HepG2 (cell line): ENCODE measurements around the gene PPP1R13L. TPM values are rescaled to one million over a fixed set of nuclear protein-coding genes. Genes with fewer than 3 reads are reported as not detected.

Experiments used
- HDAC1 ChIP-seq: sonication (generic); formaldehyde crosslinking; IDR thresholded peaks from 2 replicates; pipeline ENCODE4 v1.5.1; 2020; ENCODE audit warnings: mild to moderate bottlenecking, missing genetic modification reagents
- KLF16 ChIP-seq, 2 experiments: sonication (generic) in 1 of 2; formaldehyde crosslinking in 1 of 2; IDR thresholded peaks; 2 replicates each; pipeline versions ENCODE4 v1.6.1 to v1.8.0; 2016 to 2023; ENCODE audit warnings: missing genetic modification reagents in 2 of 2, missing compliant biosample characterization in 1 of 2
- MEF2D ChIP-seq: sonication (generic); formaldehyde crosslinking; IDR thresholded peaks from 2 replicates; pipeline ENCODE4 v1.5.1; 2020; ENCODE audit warnings: mild to moderate bottlenecking, missing genetic modification reagents
- NONO ChIP-seq, 2 experiments: fragments of 450-650 bp in 1 of 2; sonication (generic) in 1 of 2; formaldehyde crosslinking in 1 of 2; IDR thresholded peaks in 1 of 2; conservative IDR thresholded peaks in 1 of 2; 2 replicates each; pipeline versions ENCODE4 v1.6.1 to v1.8.0; 2017 to 2022; ENCODE audit warnings: mild to moderate bottlenecking in 1 of 2, missing genetic modification reagents in 1 of 2, moderate library complexity in 1 of 2
- SAP130 ChIP-seq: IDR thresholded peaks from 2 replicates; pipeline ENCODE4 v1.6.1; 2016; ENCODE audit warnings: low read depth
- SNAI1 ChIP-seq: sonication (generic); formaldehyde crosslinking; IDR thresholded peaks from 2 replicates; pipeline ENCODE4 v1.5.0; 2020; ENCODE audit warnings: mild to moderate bottlenecking, missing genetic modification reagents, borderline replicate concordance
- ZNF441 ChIP-seq: sonication (generic); formaldehyde crosslinking; IDR thresholded peaks from 2 replicates; pipeline ENCODE4 v1.7.0; 2021; ENCODE audit warnings: missing genetic modification reagents, borderline replicate concordance
- ZNF75D ChIP-seq: sonication (generic); formaldehyde crosslinking; IDR thresholded peaks from 2 replicates; pipeline ENCODE4 v1.8.1; 2023; ENCODE audit warnings: missing genetic modification reagents, mild to moderate bottlenecking, borderline replicate concordance
- polyA plus RNA-seq, 8 experiments: library from polyadenylated mRNA; depleted of rRNA in 3 of 8; stranded (reverse) in 7 of 8; unstranded in 1 of 8; fragments of >200 nt; fragmentation: Illumina TruSeq in 4 of 8; extraction: Trizol in 4 of 8; gene quantifications; 2 replicates each; pipeline versions ENCODE4 v1.2.1 to v1.2.3, GENCODE V29; 2011 to 2016; ENCODE audit warnings: low read depth in 4 of 8, missing spikeins in 1 of 8, mixed read lengths in 1 of 8; ENCODE audit not compliant: insufficient read depth in 1 of 8
- total RNA-seq, 5 experiments: library from RNA; depleted of rRNA; stranded (reverse); fragments of >200 nt; fragmentation: Illumina TruSeq; extraction: Trizol; gene quantifications; 2 replicates each; pipeline ENCODE4 v1.2.3, GENCODE V29; 2016; ENCODE audit warnings: low read depth in 1 of 5
- TF ChIP-seq, protein P1 (sequence below): sonication (generic); formaldehyde crosslinking; IDR thresholded peaks from 2 replicates; pipeline ENCODE4 v1.4.0; 2020; ENCODE audit warnings: missing genetic modification reagents
- TF ChIP-seq, protein P2 (sequence below): sonication (generic); formaldehyde crosslinking; IDR thresholded peaks from 2 replicates; pipeline ENCODE4 v1.5.1; 2020; ENCODE audit warnings: mild to moderate bottlenecking, missing genetic modification reagents, moderate library complexity
- TF ChIP-seq, protein P3 (sequence below): sonication (generic); formaldehyde crosslinking; IDR thresholded peaks from 2 replicates; pipeline ENCODE4 v1.5.0; 2020; ENCODE audit warnings: mild to moderate bottlenecking, missing genetic modification reagents, moderate library complexity
- TF ChIP-seq, protein P4 (sequence below): sonication (generic); formaldehyde crosslinking; IDR thresholded peaks from 2 replicates; pipeline ENCODE4 v1.5.1; 2020; ENCODE audit warnings: missing genetic modification reagents, mild to moderate bottlenecking, borderline replicate concordance
- TF ChIP-seq, protein P5 (sequence below): sonication (generic); formaldehyde crosslinking; IDR thresholded peaks from 2 replicates; pipeline ENCODE4 v1.4.0; 2020; ENCODE audit warnings: low read depth, missing genetic modification reagents

PPP1R13L gene
- total and polyA plus RNA-seq, 2 of the 13 experiments (the other 11 are each of a cell fraction or from before 2014, with no cell fraction given), result 1.3 to 6.6 TPM

DNA sequence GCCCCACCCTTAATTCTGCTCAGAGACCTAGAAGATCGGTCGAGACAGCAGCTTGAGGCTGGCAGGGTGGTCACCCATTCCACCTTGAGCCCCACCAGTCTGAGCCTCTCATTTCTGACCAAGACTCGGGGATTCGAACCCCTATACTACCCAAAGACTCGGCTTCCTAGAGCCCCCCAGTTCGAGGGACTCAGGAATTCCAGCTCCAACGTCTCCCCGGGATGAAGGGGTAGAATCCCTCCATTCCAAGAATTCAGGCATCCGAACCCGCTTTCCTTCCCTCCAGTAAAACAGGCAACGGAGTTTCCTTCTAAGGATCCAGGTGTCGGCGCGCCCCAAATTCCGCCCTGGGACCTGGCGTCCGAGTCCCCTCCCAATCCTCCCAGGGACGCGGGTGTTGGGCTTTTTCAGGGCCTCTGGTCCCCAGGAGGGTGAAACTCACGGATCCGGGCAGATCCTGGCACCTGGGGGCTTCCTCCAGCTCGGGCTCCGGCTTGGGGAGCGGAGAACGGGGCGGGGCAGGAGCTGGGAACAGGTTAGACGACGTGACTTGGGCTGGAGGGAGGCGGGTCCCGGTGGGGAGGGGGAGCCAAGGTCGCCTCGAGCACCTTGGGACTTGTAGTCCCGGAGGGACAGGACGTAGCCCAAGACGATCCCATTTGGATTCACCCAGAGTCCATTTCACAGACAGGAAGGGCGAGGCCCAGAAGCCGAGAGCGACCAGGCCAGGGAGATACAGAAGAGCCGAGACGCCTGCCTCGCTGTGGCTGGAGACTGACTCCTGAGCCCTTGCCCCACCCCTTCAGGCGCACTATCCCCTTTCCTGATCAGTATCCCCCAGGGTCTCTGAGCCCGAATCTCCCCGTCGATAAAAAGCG is at the start of gene PPP1R13L (continued):
- TF ChIP-seq, protein P1, sequence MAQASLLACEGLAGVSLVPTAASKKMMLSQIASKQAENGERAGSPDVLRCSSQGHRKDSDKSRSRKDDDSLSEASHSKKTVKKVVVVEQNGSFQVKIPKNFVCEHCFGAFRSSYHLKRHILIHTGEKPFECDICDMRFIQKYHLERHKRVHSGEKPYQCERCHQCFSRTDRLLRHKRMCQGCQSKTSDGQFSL (CRISPR knock-in tag), result peak; percentile 62; the same call in 1 of the 2 replicates
- TF ChIP-seq, protein P2, sequence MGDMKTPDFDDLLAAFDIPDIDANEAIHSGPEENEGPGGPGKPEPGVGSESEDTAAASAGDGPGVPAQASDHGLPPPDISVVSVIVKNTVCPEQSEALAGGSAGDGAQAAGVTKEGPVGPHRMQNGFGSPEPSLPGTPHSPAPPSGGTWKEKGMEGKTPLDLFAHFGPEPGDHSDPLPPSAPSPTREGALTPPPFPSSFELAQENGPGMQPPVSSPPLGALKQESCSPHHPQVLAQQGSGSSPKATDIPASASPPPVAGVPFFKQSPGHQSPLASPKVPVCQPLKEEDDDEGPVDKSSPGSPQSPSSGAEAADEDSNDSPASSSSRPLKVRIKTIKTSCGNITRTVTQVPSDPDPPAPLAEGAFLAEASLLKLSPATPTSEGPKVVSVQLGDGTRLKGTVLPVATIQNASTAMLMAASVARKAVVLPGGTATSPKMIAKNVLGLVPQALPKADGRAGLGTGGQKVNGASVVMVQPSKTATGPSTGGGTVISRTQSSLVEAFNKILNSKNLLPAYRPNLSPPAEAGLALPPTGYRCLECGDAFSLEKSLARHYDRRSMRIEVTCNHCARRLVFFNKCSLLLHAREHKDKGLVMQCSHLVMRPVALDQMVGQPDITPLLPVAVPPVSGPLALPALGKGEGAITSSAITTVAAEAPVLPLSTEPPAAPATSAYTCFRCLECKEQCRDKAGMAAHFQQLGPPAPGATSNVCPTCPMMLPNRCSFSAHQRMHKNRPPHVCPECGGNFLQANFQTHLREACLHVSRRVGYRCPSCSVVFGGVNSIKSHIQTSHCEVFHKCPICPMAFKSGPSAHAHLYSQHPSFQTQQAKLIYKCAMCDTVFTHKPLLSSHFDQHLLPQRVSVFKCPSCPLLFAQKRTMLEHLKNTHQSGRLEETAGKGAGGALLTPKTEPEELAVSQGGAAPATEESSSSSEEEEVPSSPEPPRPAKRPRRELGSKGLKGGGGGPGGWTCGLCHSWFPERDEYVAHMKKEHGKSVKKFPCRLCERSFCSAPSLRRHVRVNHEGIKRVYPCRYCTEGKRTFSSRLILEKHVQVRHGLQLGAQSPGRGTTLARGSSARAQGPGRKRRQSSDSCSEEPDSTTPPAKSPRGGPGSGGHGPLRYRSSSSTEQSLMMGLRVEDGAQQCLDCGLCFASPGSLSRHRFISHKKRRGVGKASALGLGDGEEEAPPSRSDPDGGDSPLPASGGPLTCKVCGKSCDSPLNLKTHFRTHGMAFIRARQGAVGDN, result peak; percentile 10; the same call in 1 of the 2 replicates
- TF ChIP-seq KLF16 (CRISPR knock-in tag; IDR thresholded peaks at IDR 0.05), result 0 out of 4 replicates have a peak, but pooled peaks of 1 of the 2 experiments have one; percentile 27
- TF ChIP-seq, protein P3, sequence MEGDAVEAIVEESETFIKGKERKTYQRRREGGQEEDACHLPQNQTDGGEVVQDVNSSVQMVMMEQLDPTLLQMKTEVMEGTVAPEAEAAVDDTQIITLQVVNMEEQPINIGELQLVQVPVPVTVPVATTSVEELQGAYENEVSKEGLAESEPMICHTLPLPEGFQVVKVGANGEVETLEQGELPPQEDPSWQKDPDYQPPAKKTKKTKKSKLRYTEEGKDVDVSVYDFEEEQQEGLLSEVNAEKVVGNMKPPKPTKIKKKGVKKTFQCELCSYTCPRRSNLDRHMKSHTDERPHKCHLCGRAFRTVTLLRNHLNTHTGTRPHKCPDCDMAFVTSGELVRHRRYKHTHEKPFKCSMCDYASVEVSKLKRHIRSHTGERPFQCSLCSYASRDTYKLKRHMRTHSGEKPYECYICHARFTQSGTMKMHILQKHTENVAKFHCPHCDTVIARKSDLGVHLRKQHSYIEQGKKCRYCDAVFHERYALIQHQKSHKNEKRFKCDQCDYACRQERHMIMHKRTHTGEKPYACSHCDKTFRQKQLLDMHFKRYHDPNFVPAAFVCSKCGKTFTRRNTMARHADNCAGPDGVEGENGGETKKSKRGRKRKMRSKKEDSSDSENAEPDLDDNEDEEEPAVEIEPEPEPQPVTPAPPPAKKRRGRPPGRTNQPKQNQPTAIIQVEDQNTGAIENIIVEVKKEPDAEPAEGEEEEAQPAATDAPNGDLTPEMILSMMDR (CRISPR knock-in tag), result 0 out of 2 replicates have a peak, but pooled peaks have one; percentile 20
- TF ChIP-seq, protein P4, sequence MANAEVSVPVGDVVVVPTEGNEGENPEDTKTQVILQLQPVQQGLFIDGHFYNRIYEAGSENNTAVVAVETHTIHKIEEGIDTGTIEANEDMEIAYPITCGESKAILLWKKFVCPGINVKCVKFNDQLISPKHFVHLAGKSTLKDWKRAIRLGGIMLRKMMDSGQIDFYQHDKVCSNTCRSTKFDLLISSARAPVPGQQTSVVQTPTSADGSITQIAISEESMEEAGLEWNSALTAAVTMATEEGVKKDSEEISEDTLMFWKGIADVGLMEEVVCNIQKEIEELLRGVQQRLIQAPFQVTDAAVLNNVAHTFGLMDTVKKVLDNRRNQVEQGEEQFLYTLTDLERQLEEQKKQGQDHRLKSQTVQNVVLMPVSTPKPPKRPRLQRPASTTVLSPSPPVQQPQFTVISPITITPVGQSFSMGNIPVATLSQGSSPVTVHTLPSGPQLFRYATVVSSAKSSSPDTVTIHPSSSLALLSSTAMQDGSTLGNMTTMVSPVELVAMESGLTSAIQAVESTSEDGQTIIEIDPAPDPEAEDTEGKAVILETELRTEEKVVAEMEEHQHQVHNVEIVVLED, result 0 out of 2 replicates have a peak, but pooled peaks have one; percentile 36
- no peak for TF ChIP-seq NONO (IDR thresholded peaks at IDR 0.05)
- peak; percentile 55; the same call in 1 of the 2 replicates for TF ChIP-seq NONO (CRISPR knock-in tag; conservative IDR thresholded peaks at IDR 0.05)
- peak; percentile 12; the same call in 1 of the 2 replicates for TF ChIP-seq MEF2D
- 0 out of 2 replicates have a peak, but pooled peaks have one; percentile 33 for TF ChIP-seq SNAI1 (CRISPR knock-in tag)
- peak; percentile 23; the same call in 1 of the 2 replicates for TF ChIP-seq HDAC1
- TF ChIP-seq ZNF441 (CRISPR knock-in tag), result peak; percentile 20; the same call in 1 of the 2 replicates
- no peak for TF ChIP-seq ZNF75D
- peak; percentile 77 for TF ChIP-seq SAP130
- TF ChIP-seq, protein P5, sequence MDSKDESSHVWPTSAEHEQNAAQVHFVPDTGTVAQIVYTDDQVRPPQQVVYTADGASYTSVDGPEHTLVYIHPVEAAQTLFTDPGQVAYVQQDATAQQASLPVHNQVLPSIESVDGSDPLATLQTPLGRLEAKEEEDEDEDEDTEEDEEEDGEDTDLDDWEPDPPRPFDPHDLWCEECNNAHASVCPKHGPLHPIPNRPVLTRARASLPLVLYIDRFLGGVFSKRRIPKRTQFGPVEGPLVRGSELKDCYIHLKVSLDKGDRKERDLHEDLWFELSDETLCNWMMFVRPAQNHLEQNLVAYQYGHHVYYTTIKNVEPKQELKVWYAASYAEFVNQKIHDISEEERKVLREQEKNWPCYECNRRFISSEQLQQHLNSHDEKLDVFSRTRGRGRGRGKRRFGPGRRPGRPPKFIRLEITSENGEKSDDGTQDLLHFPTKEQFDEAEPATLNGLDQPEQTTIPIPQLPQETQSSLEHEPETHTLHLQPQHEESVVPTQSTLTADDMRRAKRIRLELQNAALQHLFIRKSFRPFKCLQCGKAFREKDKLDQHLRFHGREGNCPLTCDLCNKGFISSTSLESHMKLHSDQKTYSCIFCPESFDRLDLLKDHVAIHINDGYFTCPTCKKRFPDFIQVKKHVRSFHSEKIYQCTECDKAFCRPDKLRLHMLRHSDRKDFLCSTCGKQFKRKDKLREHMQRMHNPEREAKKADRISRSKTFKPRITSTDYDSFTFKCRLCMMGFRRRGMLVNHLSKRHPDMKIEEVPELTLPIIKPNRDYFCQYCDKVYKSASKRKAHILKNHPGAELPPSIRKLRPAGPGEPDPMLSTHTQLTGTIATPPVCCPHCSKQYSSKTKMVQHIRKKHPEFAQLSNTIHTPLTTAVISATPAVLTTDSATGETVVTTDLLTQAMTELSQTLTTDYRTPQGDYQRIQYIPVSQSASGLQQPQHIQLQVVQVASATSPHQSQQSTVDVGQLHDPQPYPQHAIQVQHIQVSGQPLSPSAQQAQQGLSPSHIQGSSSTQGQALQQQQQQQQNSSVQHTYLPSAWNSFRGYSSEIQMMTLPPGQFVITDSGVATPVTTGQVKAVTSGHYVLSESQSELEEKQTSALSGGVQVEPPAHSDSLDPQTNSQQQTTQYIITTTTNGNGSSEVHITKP (CRISPR knock-in tag), result peak; percentile 69; the same call in 1 of the 2 replicates
